Heart right ventricle (tissue), 16 donors: ENCODE measurements around the gene NR2F2. TPM values are rescaled to one million over a fixed set of nuclear protein-coding genes. Genes with fewer than 3 reads are reported as not detected.
A peak's percentile ranks its signal among the peaks of the same experiment; 100 is the strongest.

ENCODE experiments used
- ATAC-seq, 8 donors: fragments of 200-7000 bp; cut with Tn5 transposase; one replicate each; pipeline ENCODE4 v1.9.1; 2020; ENCODE audit warnings: mild to moderate bottlenecking in 8 of 8, moderate library complexity in 8 of 8, moderate number of reproducible peaks in 1 of 8
- DNase-seq, 2 donors: peaks; one replicate each; pipeline ENCODE4 v3.0.0-alpha.2; 2020
- H3K27ac ChIP-seq, 10 donors: fragments of 200-600 bp; sonication (generic) in 2 of 10; one replicate each; pipeline versions ENCODE4 v1.5.0 to v1.8.0; 2020 to 2022; ENCODE audit warnings: mild to moderate bottlenecking in 3 of 10
- H3K27me3 ChIP-seq, 7 donors: fragments of 200-600 bp; one replicate each; pipeline ENCODE4 v1.8.0; 2021 to 2022; ENCODE audit warnings: mild to moderate bottlenecking in 2 of 7
- H3K36me3 ChIP-seq, 9 donors: fragments of 200-600 bp; sonication (generic) in 1 of 9; one replicate each; pipeline versions ENCODE4 v1.5.0 to v1.8.0; 2020 to 2022; ENCODE audit warnings: mild to moderate bottlenecking in 2 of 9
- H3K4me1 ChIP-seq, 9 donors: fragments of 200-600 bp; sonication (generic) in 1 of 9; one replicate each; pipeline versions ENCODE4 v1.5.0 to v1.8.0; 2020 to 2022; ENCODE audit warnings: mild to moderate bottlenecking in 4 of 9
- H3K4me3 ChIP-seq, 10 donors: fragments of 200-600 bp; sonication (generic) in 2 of 10; one replicate each; pipeline versions ENCODE4 v1.5.0 to v1.8.0; 2020 to 2022; ENCODE audit warnings: mild to moderate bottlenecking in 7 of 10, moderate library complexity in 2 of 10
- H3K9me3 ChIP-seq, 11 donors: fragments of 200-600 bp in 10 of 11; sonication (generic) in 2 of 11; one replicate each; pipeline versions ENCODE4 v1.5.0 to v1.8.0; 2013 to 2022; ENCODE audit warnings: mild to moderate bottlenecking in 2 of 11, control low read depth in 1 of 11, moderate library complexity in 1 of 11
- CTCF ChIP-seq, 9 donors: fragments of 200-600 bp; sonication (generic) in 2 of 9; IDR thresholded peaks; one replicate each; pipeline versions ENCODE4 v1.5.0 to v1.8.0; 2021 to 2022; ENCODE audit warnings: antibody characterized with exemption in 9 of 9, mild to moderate bottlenecking in 5 of 9, moderate library complexity in 1 of 9
- WGBS, 2 donors: extraction: QIAGEN DNeasy Blood & Tissue Kit; methylation state at CpG; one replicate each; pipeline ENCODE4 v1.1.7; 2013; ENCODE audit warnings: inconsistent platforms in 1 of 2; 5-methylcytosine and 5-hydroxymethylcytosine counted together
- intact Hi-C, 10 donors: fragments of 100-400 bp; cut with DNase I; formaldehyde crosslinking; loops; one replicate each; pipeline versions ENCODE4 v1.11.1 to v1.14.2; 2022
- polyA plus RNA-seq, 2 donors: library from polyadenylated mRNA; stranded (reverse); fragments of 200-250 nt; gene quantifications; one replicate each; pipeline ENCODE4 v1.2.3, GENCODE V29; 2013
- total RNA-seq, 10 donors: library from RNA; stranded (reverse); fragmentation: NEBNext Ultra II Directional in 3 of 10; extraction: Animal tissue kit (Norgen Biotek cat#: 25700) in 3 of 10; gene quantifications; one replicate each; pipeline versions ENCODE4 v1.2.1 to v1.2.4, GENCODE V29; 2021 to 2023
- donor health status: Arrhythmogenic right ventricular cardiomyopathy.
- donor health status: ischemic (EF 13 %, LVEDD 7.1; RV severe dilation, severe dysfunction).
- donor health status: healthy with polysubstance abuse.
- donor health status: DM: no; HTN: yes; CAD: no.
- donor health status: DM: no; HTN: no; CAD: no.
- donor health status: ischemic (EF 25% LVEDD 6.9; RV normal size, moderate dysfunction).
- donor health status: ischemic (EF 25% LVEDD 5.7; RV mildly dilated, moderate dysfunction).
- donor health status: healthy.
- donor health status: DM: yes; HTN: yes; CAD: no.
- donor health status: Ischemic cardiomyopathy.
- donor health status: ischemic (EF 35%, LVEDD 5.7; RV mildly dilated, moderate dysfunction).
- donor health status: nonischemic (EF 11% LVEDD 7.7; RV severe dilation, severe dysfunction).
- donor health status: DM: yes; HTN: yes; CAD: no.
- donor health status: PGD.
- donor health status: ischemic (EF 29% LVEDD 5.4; RV normal size, mild dysfunction).
- donor health status: nonischemic (EF 23%, LVEDD 6.1; RV moderate dilation, normal function).

The NR2F2 gene
- total and polyA plus RNA-seq, 12 donors = 8.2 to 31.7 (median 16.1) TPM

GRCh38 chr15:96326328-96327154 lies 4.0 kb upstream of the NR2F2 start:
- ATAC-seq (peak in 4 of 8 donors; percentile 6 to 21 (median 14)), DNase-seq (no peak)
- no peaks in the 10 kb centered on the region for H3K36me3 ChIP-seq
- peaks cover 0 to 95% (median 60%) of the 10 kb centered on the region in 7 donors for H3K27me3 ChIP-seq
- WGBS, 2 donors = 2% methylated on average over 36 of the region's 36 CpGs
- H3K9me3 ChIP-seq = no peaks in the 10 kb centered on the region
- no peak for TF ChIP-seq CTCF (IDR thresholded peaks at IDR 0.05)
- H3K4me1 ChIP-seq = peaks cover 2 to 42% (median 15%) of the 10 kb centered on the region in 9 donors
- intact Hi-C loops = loop anchor here in 5 of 10 donors (1.0 to 10.0 kb wide), 9 partner anchors 19 to 1652 kb away; no protein-coding TSS in a partner anchor
- H3K27ac ChIP-seq = peak overlapping the region; percentile 56 to 90 (median 84)
- peak overlapping the region; percentile 36 to 83 (median 69) for H3K4me3 ChIP-seq

DNA sequence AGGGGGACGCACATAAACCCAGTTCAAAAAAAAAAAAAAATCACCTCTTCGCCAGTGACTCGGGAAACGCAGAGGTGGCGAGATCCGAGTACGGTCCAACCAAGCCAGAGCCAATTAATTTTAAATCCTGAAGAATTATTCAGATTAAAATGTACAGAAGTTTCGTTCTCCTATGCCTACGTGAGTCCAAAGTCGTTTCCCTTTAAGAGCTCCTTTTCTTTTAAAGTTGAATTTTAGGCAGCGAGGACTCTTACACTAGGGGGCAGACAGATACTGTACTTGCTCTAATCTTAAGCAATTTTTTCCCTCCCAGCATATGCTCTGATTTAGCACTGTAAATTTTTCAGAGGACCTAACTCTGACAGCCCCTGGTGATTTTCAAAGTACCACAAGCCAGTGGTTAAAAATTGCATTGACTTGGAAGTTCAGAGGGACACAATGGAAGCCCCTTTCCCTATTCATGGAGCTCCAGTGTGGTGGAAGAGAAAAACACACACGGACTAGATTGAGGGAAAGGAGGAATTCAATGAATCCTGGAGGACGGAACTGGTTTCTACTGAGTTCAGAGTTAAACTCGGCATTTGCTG lies 3.3 kb upstream of the NR2F2 start:
- peak overlapping the region; percentile 56 to 90 (median 84) for H3K27ac ChIP-seq
- H3K4me3 ChIP-seq = peak overlapping the region; percentile 36 to 83 (median 69)
- H3K36me3 ChIP-seq = no peaks in the 10 kb centered on the region
- intact Hi-C loops = loop anchor here in 5 of 10 donors (1.0 to 10.0 kb wide), 9 partner anchors 18 to 1652 kb away; no protein-coding TSS in a partner anchor
- 5 to 6% methylated on average over 14 of the region's 14 CpGs for WGBS, 2 donors
- H3K27me3 ChIP-seq = peaks cover 0 to 95% (median 53%) of the 10 kb centered on the region in 7 donors
- H3K9me3 ChIP-seq = no peaks in the 10 kb centered on the region
- peaks cover 2 to 35% (median 11%) of the 10 kb centered on the region in 9 donors for H3K4me1 ChIP-seq
- peak; percentile 57 to 83 (median 66) for TF ChIP-seq CTCF (IDR thresholded peaks at IDR 0.05)
- ATAC-seq (peak in 7 of 8 donors; percentile 11 to 69 (median 58)), DNase-seq (no peak)

GRCh38 chr15:96328181-96328876 lies 2.2 kb upstream of the NR2F2 start:
- peak overlapping the region in 9 of 10 donors; percentile 1 to 83 (median 72) for H3K4me3 ChIP-seq
- H3K9me3 ChIP-seq = no peaks in the 10 kb centered on the region
- ATAC-seq (no peak), DNase-seq (no peak)
- TF ChIP-seq CTCF (IDR thresholded peaks at IDR 0.05) = no peak
- H3K4me1 ChIP-seq = peaks cover 0 to 33% (median 15%) of the 10 kb centered on the region in 9 donors
- peak overlapping the region in 9 of 10 donors; percentile 79 to 90 (median 84) for H3K27ac ChIP-seq
- intact Hi-C loops = loop anchor here in 5 of 10 donors (5.0 to 10.0 kb wide), 8 partner anchors 486 to 1654 kb away; no protein-coding TSS in a partner anchor
- H3K36me3 ChIP-seq = peaks cover 0 to 7% (median 0%) of the 10 kb centered on the region in 9 donors
- 44 to 48% methylated on average over 7 of the region's 7 CpGs for WGBS, 2 donors
- H3K27me3 ChIP-seq = peaks cover 0 to 95% (median 45%) of the 10 kb centered on the region in 7 donors

- no peaks in the 10 kb centered on the region for H3K9me3 ChIP-seq
- peaks cover 0 to 12% (median 0%) of the 10 kb centered on the region in 9 donors for H3K36me3 ChIP-seq
- H3K4me1 ChIP-seq = peaks cover 0 to 30% (median 15%) of the 10 kb centered on the region in 9 donors
- H3K27me3 ChIP-seq = peaks cover 0 to 95% (median 47%) of the 10 kb centered on the region in 7 donors
- DNase-seq (no peak), ATAC-seq (no peak)
- H3K27ac ChIP-seq = peak overlapping the region in 9 of 10 donors; percentile 24 to 90 (median 84)
- no peak for TF ChIP-seq CTCF (IDR thresholded peaks at IDR 0.05)
- 49 to 53% methylated on average over 2 of the region's 2 CpGs for whole genome bisulfite sequencing, 2 donors
- H3K4me3 ChIP-seq = peak overlapping the region in 8 of 10 donors; percentile 1 to 83 (median 74)
- intact Hi-C loops = loop anchor here in 5 of 10 donors (5.0 to 10.0 kb wide), 8 partner anchors 487 to 1654 kb away; no protein-coding TSS in a partner anchor
These were observed 1.7 kb upstream of the NR2F2 start for GRCh38 chr15:96328877-96329195.
